GM12878 (cell line): Measurements from ENCODE around the gene SOX30. TPM values are rescaled to one million over a fixed set of nuclear protein-coding genes. Genes with fewer than 3 reads are reported as not detected.

Experiments
- ATAC-seq: fragments of 200-7000 bp; cut with Tn5 transposase; 3 replicates; pipeline ENCODE4 v1.9.1; 2020; ENCODE audit warnings: mild to moderate bottlenecking, moderate library complexity
- BruUV-seq: library from RNA; stranded (reverse); fragments of 400-500 nt; replicated peaks from 2 replicates; lab custom pipeline; 2021; lab: Mats Ljungman, UMichigan
- CTCF ChIA-PET: fragments of 300-600 bp; sonication (Branson Sonifier 250); formaldehyde crosslinking; extraction: SDS; loops from one replicate; lab custom pipeline; 2021; ENCODE audit warnings: inconsistent platforms; lab: Yijun Ruan, JAX
- POLR2A ChIA-PET: fragments of 350-600 bp; formaldehyde crosslinking; extraction: SDS; loops from one replicate; lab custom pipeline; 2021; ENCODE audit warnings: inconsistent platforms; lab: Charles Lee
- RAD21 ChIA-PET: fragments of 300-600 bp; sonication (Branson Sonifier 250); formaldehyde crosslinking; loops from one replicate; lab custom pipeline; 2023; ENCODE audit warnings: antibody characterized with exemption; ENCODE audit not compliant: unreplicated experiment; lab: Charles Lee
- SMC1A ChIA-PET: fragments of 300-600 bp; sonication (Branson Sonifier 250); formaldehyde crosslinking; loops from one replicate; lab custom pipeline; 2023; ENCODE audit not compliant: unreplicated experiment, uncharacterized antibody; lab: Charles Lee
- DNase-seq: peaks from one replicate; pipeline ENCODE4 v3.0.0-alpha.2; 2011; ENCODE audit warnings: low read depth, low spot score
- FAIRE-seq: peaks from 3 replicates; lab custom pipeline; 2011; peaks lifted over from hg19 to GRCh38; lab: Jason Lieb, UNC
- H2AFZ ChIP-seq: 2 replicates; pipeline ENCODE4 v1.6.0; 2011; ENCODE audit warnings: low read depth, low read length, control low read depth; ENCODE audit not compliant: control insufficient read depth
- H3K27ac ChIP-seq: 2 replicates; pipeline ENCODE4 v1.5.1; 2011; ENCODE audit warnings: control low read depth; ENCODE audit not compliant: control insufficient read depth, insufficient read depth
- H3K27me3 ChIP-seq, 2 experiments: replicated peaks in 1 of 2; 2 replicates each; pipeline versions ENCODE4 v1.6.0 to v1.6.1; 2011; ENCODE audit warnings: low read length in 1 of 2; ENCODE audit not compliant: control insufficient read depth in 2 of 2, insufficient read depth in 2 of 2
- H3K36me3 ChIP-seq, 2 experiments: 2 replicates each; pipeline ENCODE4 v1.5.1; 2011; ENCODE audit warnings: low read length in 1 of 2; ENCODE audit not compliant: control insufficient read depth in 2 of 2, insufficient read depth in 2 of 2
- H3K4me1 ChIP-seq: 2 replicates; pipeline ENCODE4 v1.6.1; 2011; ENCODE audit warnings: mild to moderate bottlenecking, low read length, moderate library complexity, mixed read lengths; ENCODE audit not compliant: control insufficient read depth, insufficient read depth
- H3K4me2 ChIP-seq: 2 replicates; pipeline ENCODE4 v1.6.0; 2011; ENCODE audit warnings: control low read depth; ENCODE audit not compliant: control insufficient read depth, insufficient read depth
- H3K4me3 ChIP-seq: fragments of 200-600 bp; sonication (generic); 2 replicates; pipeline ENCODE4 v1.5.1; 2016
- H3K79me2 ChIP-seq: 2 replicates; pipeline ENCODE4 v1.6.0; 2011; ENCODE audit warnings: low read length; ENCODE audit not compliant: control insufficient read depth, insufficient read depth
- H3K9ac ChIP-seq: 2 replicates; pipeline ENCODE4 v1.8.0; 2011; ENCODE audit warnings: low read length, control low read depth, mixed read lengths; ENCODE audit not compliant: control insufficient read depth, insufficient read depth
- H3K9me3 ChIP-seq: replicated peaks from 3 replicates; pipeline ENCODE4 v1.5.1; 2011; ENCODE audit warnings: mild to moderate bottlenecking, low read length; ENCODE audit not compliant: control insufficient read depth, insufficient read depth
- H4K20me1 ChIP-seq: 2 replicates; pipeline ENCODE4 v1.6.0; 2011; ENCODE audit not compliant: control insufficient read depth, insufficient read depth
- BRCA1 ChIP-seq: IDR thresholded peaks from 2 replicates; pipeline ENCODE4 v1.6.1; 2011; ENCODE audit warnings: low read depth, low read length, improper control_type of control experiment
- CEBPZ ChIP-seq: fragments of 150-350 bp; IDR thresholded peaks from 2 replicates; pipeline ENCODE4 v1.6.1; 2016; ENCODE audit warnings: low read depth, low read length
- E2F8 ChIP-seq: fragments of 450-650 bp; IDR thresholded peaks from 2 replicates; pipeline ENCODE4 v1.6.1; 2018; ENCODE audit warnings: mild to moderate bottlenecking, low read depth, moderate library complexity; ENCODE audit not compliant: partially characterized antibody
- HDGF ChIP-seq: fragments of 450-650 bp; IDR thresholded peaks from 2 replicates; pipeline ENCODE4 v1.6.1; 2016; ENCODE audit warnings: antibody characterized with exemption
- NRF1 ChIP-seq: conservative IDR thresholded peaks from 2 replicates; pipeline ENCODE4 v1.6.1; 2011; ENCODE audit warnings: mild to moderate bottlenecking, low read depth, low read length, improper control_type of control experiment
- POLR2AphosphoS2 ChIP-seq: IDR thresholded peaks from 2 replicates; pipeline ENCODE4 v1.6.1; 2011; ENCODE audit warnings: low read depth, mild to moderate bottlenecking, low read length, improper control_type of control experiment, moderate library complexity
- POLR2AphosphoS5 ChIP-seq: IDR thresholded peaks from 2 replicates; pipeline ENCODE4 v1.6.1; 2011; ENCODE audit warnings: mild to moderate bottlenecking, low read length, inconsistent platforms
- RBBP5 ChIP-seq: fragments of 200-600 bp; sonication (generic); conservative IDR thresholded peaks from 2 replicates; pipeline ENCODE4 v1.6.1; 2016
- RUNX3 ChIP-seq: IDR thresholded peaks from 2 replicates; pipeline ENCODE4 v1.6.1; 2012; ENCODE audit warnings: low read length, inconsistent platforms
- SREBF1 ChIP-seq: IDR thresholded peaks from 2 replicates; pipeline ENCODE4 v1.6.1; 2012; ENCODE audit warnings: mild to moderate bottlenecking, low read length
- TAF1 ChIP-seq: IDR thresholded peaks from 2 replicates; pipeline ENCODE4 v1.6.1; 2011; ENCODE audit warnings: mild to moderate bottlenecking, low read depth, low read length, borderline replicate concordance
- TCF3 ChIP-seq: IDR thresholded peaks from 2 replicates; pipeline ENCODE4 v1.6.1; 2012; ENCODE audit warnings: low read depth, mild to moderate bottlenecking, low read length, borderline replicate concordance; ENCODE audit not compliant: insufficient read depth
- USF1 ChIP-seq: IDR thresholded peaks from 2 replicates; pipeline ENCODE4 v1.6.1; 2011; ENCODE audit warnings: borderline replicate concordance, low read depth, mild to moderate bottlenecking, moderate library complexity, mixed read lengths, low read length; ENCODE audit not compliant: insufficient read depth; ENCODE audit errors: extremely low read length
- ZNF24 ChIP-seq: fragments of 450-650 bp; IDR thresholded peaks from 2 replicates; pipeline ENCODE4 v1.6.1; 2017; ENCODE audit warnings: antibody characterized with exemption, mild to moderate bottlenecking
- ZSCAN29 ChIP-seq: fragments of 450-650 bp; IDR thresholded peaks from 2 replicates; pipeline ENCODE4 v1.6.1; 2017; ENCODE audit warnings: mild to moderate bottlenecking, moderate library complexity
- ZZZ3 ChIP-seq: IDR thresholded peaks from 2 replicates; pipeline ENCODE4 v1.6.1; 2011; ENCODE audit warnings: low read depth; ENCODE audit not compliant: control insufficient read depth, insufficient read length
- WGBS: methylation state at CpG from one replicate; pipeline ENCODE4 v1.1.6; 2016; ENCODE audit warnings: low lambda C conversion rate; ENCODE audit not compliant: insufficient replicate concordance, insufficient coverage; ENCODE audit errors: missing lambda C conversion rate; 5-methylcytosine and 5-hydroxymethylcytosine counted together
- in situ Hi-C: fragments of 300-500 bp; cut with MboI; formaldehyde crosslinking; loops from 9 replicates; pipeline ENCODE4 v1.14.3; 2018; ENCODE audit warnings: mixed read lengths
- intact Hi-C: fragments of 100-400 bp; cut with micrococcal nuclease; formaldehyde crosslinking; loops from one replicate; pipeline ENCODE4 v1.14.2; 2022; ENCODE audit not compliant: unreplicated experiment
- polyA plus RNA-seq, 11 experiments: library from polyadenylated mRNA; depleted of rRNA in 4 of 11; unstranded in 6 of 11; stranded (reverse) in 5 of 11; fragments of >200 nt; fragmentation: Nextera tagmentation in 4 of 11; fragmentation: Illumina TruSeq in 1 of 11; extraction: Ambion mirVana in 4 of 11; extraction: Trizol in 1 of 11; gene quantifications; 1 replicate in 1 of 11; 2 replicates in 10 of 11; pipeline versions ENCODE4 v1.2.1 to v1.2.3, GENCODE V29; 2011 to 2016; ENCODE audit warnings: inconsistent platforms in 2 of 11, missing spikeins in 2 of 11, low read depth in 1 of 11
- total RNA-seq, 4 experiments: library from RNA; depleted of rRNA in 3 of 4; stranded (reverse); fragments of >200 nt in 3 of 4; fragmentation: Illumina TruSeq in 1 of 4; extraction: Trizol in 1 of 4; gene quantifications; 2 replicates each; pipeline versions ENCODE4 v1.2.1 to v1.2.3, GENCODE V29; 2013 to 2021

The SOX30 gene
- total and polyA plus RNA-seq, 10 of the 15 experiments (the other 5 are each of a cell fraction or from before 2014, with no cell fraction given), result 0.06 to 0.32 (median 0.10) TPM; not detected in 2

GRCh38 chr5:157670662-157671591 is 18.7 kb upstream of the SOX30 start, which contains the start of gene C5orf52:
Gene C5orf52 (plus strand): TSS chr5:157671533. CDS start chr5:157671615, 82 bp downstream.
- H3K4me3 ChIP-seq, result peak within 1 kb of the TSS; percentile 68
- H3K79me2 ChIP-seq, result no peaks in the 10 kb centered on the region
- ChIA-PET RAD21 (interaction anchor here (0.6 to 3.2 kb wide), 13 partner anchors 46 to 238 kb away, joined by 3 to 30 read pairs (median 3); partner anchors contain the start of genes LSM11 and THG1L), CTCF (interaction anchor here (0.7 to 8.0 kb wide), 13 partner anchors 8 to 522 kb away, joined by 3 to 95 read pairs (median 4); partner anchors contain the start of genes LSM11 and THG1L), POLR2A (interaction anchor here (0.6 to 0.8 kb wide), 4 partner anchors 48 to 90 kb away, joined by 3 read pairs; no protein-coding TSS in a partner anchor), SMC1A (interaction anchor here (0.8 to 5.4 kb wide), 8 partner anchors 10 to 239 kb away, joined by 3 to 52 read pairs (median 5); partner anchors contain the start of gene LSM11)
- H2AFZ ChIP-seq, result peak within 1 kb of the TSS; percentile 78
- H3K27ac ChIP-seq, result no peak within 1 kb of the TSS
- BruUV-seq, result TSS peak; percentile 87
- peaks cover 5% of the 10 kb centered on the region for H3K4me1 ChIP-seq
- no peaks in the 10 kb centered on the region for H4K20me1 ChIP-seq
- ATAC-seq (peak; percentile 72), FAIRE-seq (no peak), DNase-seq (peak; percentile 23)
- H3K4me2 ChIP-seq, result peak within 1 kb of the TSS; percentile 73
- no peaks in the 10 kb centered on the region for H3K36me3 ChIP-seq
- 2% methylated on average over 58 of the region's 59 CpGs for WGBS
- no peaks in the 10 kb centered on the region; a peak in 3 of 4 replicates for H3K27me3 ChIP-seq
- H3K9ac ChIP-seq, result peak within 1 kb of the TSS; percentile 19
- in situ Hi-C loops (loop anchor here (5.0 kb wide), 1 partner anchor 71 kb away; the partner anchor contains the start of gene LSM11), intact Hi-C loops (loop anchor here (1.0 to 5.0 kb wide), 2 partner anchors 72 to 99 kb away; partner anchors contain the start of gene LSM11)
- H3K9me3 ChIP-seq, result no peaks in the 10 kb centered on the region
- TF ChIP-seq BRCA1 (no peak), POLR2AphosphoS2 (no peak), CEBPZ (no peak), NRF1 (no peak), TCF3 (no peak), ZSCAN29 (no peak), E2F8 (no peak), HDGF (no peak), POLR2AphosphoS5 (no peak), RUNX3 (peak; percentile 39), ZNF24 (no peak), SREBF1 (no peak), ZZZ3 (no peak), TAF1 (no peak), RBBP5 (no peak), USF1 (no peak)
